Amniotic epithelial cell (primary cell): Measurements from ENCODE around the gene PPP1R8.

ENCODE experiments used
- DNase-seq: peaks from one replicate; pipeline ENCODE4 v3.0.0-alpha.2; 2010; ENCODE audit warnings: low read depth

Gene PPP1R8

DNA sequence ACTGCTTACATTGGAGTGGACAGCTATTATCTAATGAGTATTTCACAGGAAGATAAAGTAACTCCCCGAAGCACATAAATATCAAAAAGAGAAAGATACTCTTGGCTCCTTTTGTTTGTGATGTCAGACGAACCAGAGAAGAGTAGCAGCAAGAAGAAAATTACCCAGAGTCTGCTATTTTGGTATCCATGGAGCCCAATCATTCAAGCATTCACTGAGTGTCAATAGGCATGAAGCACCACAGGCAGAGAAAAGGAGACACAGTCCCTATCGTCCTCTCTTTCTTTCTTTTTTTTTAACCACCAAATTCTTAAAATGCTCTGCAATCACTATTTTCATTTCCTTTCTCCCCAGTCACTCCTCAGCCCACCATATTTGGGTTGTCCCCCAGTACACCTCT is 63.9 kb downstream of the PPP1R8 start:
- no peak for DNase-seq
